H9 (cell line): ENCODE measurements around the gene SRSF2. TPM values are rescaled to one million over a fixed set of nuclear protein-coding genes. Genes with fewer than 3 reads are reported as not detected.

Experiments
- DNase-seq: peaks from one replicate; pipeline ENCODE4 v3.0.0-alpha.2; 2017
- H2AFZ ChIP-seq: one replicate; pipeline ENCODE4 v1.6.1; 2013; ENCODE audit warnings: mild to moderate bottlenecking, low read length, control low read depth, moderate library complexity
- H2AK5ac ChIP-seq: 2 replicates; pipeline ENCODE4 v1.6.1; 2013; ENCODE audit warnings: low read length, control low read depth, mixed read lengths; ENCODE audit not compliant: insufficient read length
- H2BK120ac ChIP-seq: one replicate; pipeline ENCODE4 v1.6.1; 2013; ENCODE audit warnings: low read depth, mild to moderate bottlenecking, low read length, control low read depth, inconsistent platforms; ENCODE audit not compliant: poor library complexity, severe bottlenecking
- H2BK12ac ChIP-seq: 2 replicates; pipeline ENCODE4 v1.6.1; 2013; ENCODE audit warnings: low read length, control low read depth, mixed read lengths, low read depth; ENCODE audit not compliant: insufficient read length
- H2BK15ac ChIP-seq: 2 replicates; pipeline ENCODE4 v1.6.1; 2013; ENCODE audit warnings: low read depth, low read length, control low read depth
- H2BK20ac ChIP-seq: one replicate; pipeline ENCODE4 v1.6.1; 2013; ENCODE audit warnings: low read depth, mild to moderate bottlenecking, low read length, control low read depth, inconsistent platforms; ENCODE audit not compliant: poor library complexity, severe bottlenecking
- H2BK5ac ChIP-seq: 2 replicates; pipeline ENCODE4 v1.6.1; 2013; ENCODE audit warnings: low read length, control low read depth, mixed read lengths; ENCODE audit not compliant: insufficient read length
- H3K14ac ChIP-seq: 2 replicates; pipeline ENCODE4 v1.6.1; 2013; ENCODE audit warnings: low read length, control low read depth; ENCODE audit not compliant: insufficient read depth
- H3K18ac ChIP-seq: 2 replicates; pipeline ENCODE4 v1.6.1; 2013; ENCODE audit warnings: low read depth, mild to moderate bottlenecking, mixed read lengths, low read length, control low read depth; ENCODE audit not compliant: insufficient read length
- H3K23ac ChIP-seq: 2 replicates; pipeline ENCODE4 v1.6.1; 2013; ENCODE audit warnings: low read length, control low read depth, mixed read lengths, low read depth; ENCODE audit not compliant: insufficient read length
- H3K23me2 ChIP-seq: 2 replicates; pipeline ENCODE4 v1.6.1; 2013; ENCODE audit warnings: low read depth, mild to moderate bottlenecking, mixed read lengths, low read length, control low read depth; ENCODE audit not compliant: insufficient read length, poor library complexity, severe bottlenecking
- H3K27ac ChIP-seq: 2 replicates; pipeline ENCODE4 v1.5.1; 2013; ENCODE audit warnings: low read length, control low read depth, mixed read lengths, low read depth; ENCODE audit not compliant: insufficient read length
- H3K27me3 ChIP-seq: 2 replicates; pipeline ENCODE4 v1.6.1; 2013; ENCODE audit warnings: low read length, control low read depth, inconsistent platforms; ENCODE audit not compliant: insufficient read depth
- H3K4ac ChIP-seq: 2 replicates; pipeline ENCODE4 v1.6.1; 2013; ENCODE audit warnings: low read depth, mild to moderate bottlenecking, control low read depth, inconsistent platforms, low read length, moderate library complexity
- H3K4me1 ChIP-seq: 2 replicates; pipeline ENCODE4 v1.6.1; 2013; ENCODE audit warnings: low read length, control low read depth, inconsistent platforms; ENCODE audit not compliant: insufficient read depth
- H3K4me2 ChIP-seq: 2 replicates; pipeline ENCODE4 v1.6.1; 2013; ENCODE audit warnings: low read length, control low read depth, mixed read lengths; ENCODE audit not compliant: insufficient read length, insufficient read depth
- H3K56ac ChIP-seq: 2 replicates; pipeline ENCODE4 v1.6.1; 2013; ENCODE audit warnings: low read depth, mild to moderate bottlenecking, mixed read lengths, low read length, control low read depth; ENCODE audit not compliant: insufficient read length
- H3K79me1 ChIP-seq: 2 replicates; pipeline ENCODE4 v1.6.1; 2013; ENCODE audit warnings: low read depth, mild to moderate bottlenecking, moderate library complexity, low read length, control low read depth, inconsistent platforms; ENCODE audit not compliant: insufficient read depth, poor library complexity, severe bottlenecking
- H3K79me2 ChIP-seq: 2 replicates; pipeline ENCODE4 v1.6.1; 2013; ENCODE audit warnings: low read length, control low read depth, inconsistent platforms; ENCODE audit not compliant: insufficient read depth
- H3K9ac ChIP-seq: 2 replicates; pipeline ENCODE4 v1.6.1; 2013; ENCODE audit warnings: low read length, control low read depth, mixed read lengths; ENCODE audit not compliant: insufficient read length; ENCODE audit errors: extremely low read depth
- H3K9me3 ChIP-seq: one replicate; pipeline ENCODE4 v1.6.1; 2013; ENCODE audit warnings: low read depth, low read length, inconsistent platforms; ENCODE audit not compliant: control insufficient read depth
- H3T11ph ChIP-seq: one replicate; pipeline ENCODE4 v1.6.1; 2013; ENCODE audit warnings: mild to moderate bottlenecking, low read length, control low read depth, inconsistent platforms
- H4K20me1 ChIP-seq: one replicate; pipeline ENCODE4 v1.6.1; 2013; ENCODE audit not compliant: control insufficient read depth, insufficient read length, insufficient read depth
- H4K5ac ChIP-seq: 2 replicates; pipeline ENCODE4 v1.6.1; 2013; ENCODE audit warnings: low read depth, mild to moderate bottlenecking, mixed read lengths, low read length, control low read depth; ENCODE audit not compliant: insufficient read length
- H4K8ac ChIP-seq: replicated peaks from 2 replicates; pipeline ENCODE4 v1.6.1; 2013; ENCODE audit warnings: low read length, control low read depth, mixed read lengths, low read depth; ENCODE audit not compliant: insufficient read length
- H4K91ac ChIP-seq: 2 replicates; pipeline ENCODE4 v1.6.1; 2013; ENCODE audit warnings: low read depth, mild to moderate bottlenecking, moderate library complexity, mixed read lengths, low read length, control low read depth; ENCODE audit not compliant: insufficient read length
- H3K27ac Mint-ChIP-seq, 3 experiments: 2 replicates in 2 of 3; 3 replicates in 1 of 3; pipeline ENCODE4 v1.8.0; 2020 to 2021; ENCODE audit warnings: mixed read lengths in 3 of 3, mild to moderate bottlenecking in 1 of 3, moderate library complexity in 1 of 3
- H3K27me3 Mint-ChIP-seq: 2 replicates; pipeline ENCODE4 v1.8.0; 2021; ENCODE audit warnings: low read depth, mild to moderate bottlenecking, moderate library complexity, mixed read lengths
- H3K36me3 Mint-ChIP-seq, 3 experiments: 2 replicates in 2 of 3; 3 replicates in 1 of 3; pipeline ENCODE4 v1.8.0; 2020 to 2021; ENCODE audit warnings: low read depth in 3 of 3, mixed read lengths in 3 of 3; ENCODE audit not compliant: insufficient read depth in 1 of 3
- H3K4me1 Mint-ChIP-seq, 2 experiments: 2 replicates each; pipeline ENCODE4 v1.8.0; 2020; ENCODE audit warnings: mixed read lengths in 2 of 2
- H3K4me3 Mint-ChIP-seq, 2 experiments: 2 replicates in 1 of 2; 3 replicates in 1 of 2; pipeline ENCODE4 v1.8.0; 2020 to 2021; ENCODE audit warnings: mild to moderate bottlenecking in 2 of 2, mixed read lengths in 2 of 2, moderate library complexity in 1 of 2
- H3K9me3 Mint-ChIP-seq, 2 experiments: 2 replicates in 1 of 2; 3 replicates in 1 of 2; pipeline ENCODE4 v1.8.0; 2020; ENCODE audit warnings: mild to moderate bottlenecking in 2 of 2, mixed read lengths in 2 of 2, moderate library complexity in 1 of 2
- CTCF ChIP-seq: fragments of 200-600 bp; sonication (generic); conservative IDR thresholded peaks from 3 replicates; pipeline ENCODE4 v1.8.0; 2021; ENCODE audit warnings: antibody characterized with exemption, mild to moderate bottlenecking
- WGBS: extraction: QIAGEN DNeasy Blood & Tissue Kit; methylation state at CpG from one replicate; pipeline ENCODE4 v1.1.7; 2013; ENCODE audit warnings: missing lambda C conversion rate, low lambda C conversion rate, mixed read lengths; ENCODE audit not compliant: insufficient read length; ENCODE audit errors: extremely low coverage; 5-methylcytosine and 5-hydroxymethylcytosine counted together
- total RNA-seq: library from RNA; stranded (reverse); gene quantifications from 2 replicates; pipeline ENCODE4 v1.2.1, GENCODE V29; 2021

SRSF2 gene
- total RNA-seq, 1 experiment from 2014 or later, result 578 TPM

GRCh38 chr17:76751416-76751993 lies 14.4 kb upstream of the SRSF2 start:
- H3K9me3 Mint-ChIP-seq, result no peaks in the 10 kb centered on the region; a peak in 1 of 5 replicates
- no peaks in the 10 kb centered on the region for H3K4me1 Mint-ChIP-seq
- Histone ChIP-seq H2BK15ac (no peak overlapping the region), H3K79me2 (no peaks in the 10 kb centered on the region), H4K5ac (no peak overlapping the region), H4K91ac (no peak overlapping the region), H3K14ac (no peak overlapping the region), H3K4me2 (no peak overlapping the region), H3K27ac (no peak overlapping the region), H3K23me2 (no peaks in the 10 kb centered on the region), H2AK5ac (no peak overlapping the region), H3K23ac (no peak overlapping the region), H2BK5ac (no peak overlapping the region), H3K4ac (no peak overlapping the region), H3K9me3 (no peaks in the 10 kb centered on the region), H4K8ac (no peak overlapping the region), H3T11ph (no peak overlapping the region), H4K20me1 (no peaks in the 10 kb centered on the region), H2BK12ac (no peak overlapping the region), H3K79me1 (no peaks in the 10 kb centered on the region), H3K56ac (no peak overlapping the region), H3K4me1 (no peaks in the 10 kb centered on the region), H2BK120ac (no peak overlapping the region), H3K18ac (no peak overlapping the region), H2BK20ac (no peak overlapping the region), H3K9ac (no peak overlapping the region), H3K27me3 (no peaks in the 10 kb centered on the region), H2AFZ (no peak overlapping the region)
- no peak for DNase-seq
- no peak overlapping the region; a peak in 1 of 7 replicates for H3K27ac Mint-ChIP-seq
- no peak overlapping the region for H3K4me3 Mint-ChIP-seq
- WGBS, result no CpG with 5 or more reads among the region's 3 CpGs
- H3K27me3 Mint-ChIP-seq, result no peaks in the 10 kb centered on the region
- TF ChIP-seq CTCF, result no peak
- peaks cover 5 to 31% (median 14%) of the 10 kb centered on the region in 3 experiments; a peak in 6 of 7 replicates for H3K36me3 Mint-ChIP-seq
